Large intestine (tissue), 3 donors: ENCODE data around the gene SLC2A2. TPM values are rescaled to one million over a fixed set of nuclear protein-coding genes. Genes with fewer than 3 reads are reported as not detected.
"Not testable (repeated sequence)": the region's sequence is repeated elsewhere in the genome, so short reads cannot be mapped to it uniquely, and the experiment has no call there.

Experiments used
- DNase-seq, 2 donors: peaks; one replicate each; pipeline versions ENCODE4 v3.0.0 to v3.0.0-alpha.2; 2013
- H3K27ac ChIP-seq: one replicate; pipeline ENCODE4 v1.5.1; 2013; ENCODE audit warnings: low read length
- H3K27me3 ChIP-seq: 2 replicates; pipeline ENCODE4 v1.6.1; 2013; ENCODE audit warnings: low read length; ENCODE audit not compliant: control insufficient read depth, insufficient read depth
- H3K36me3 ChIP-seq: 2 replicates; pipeline ENCODE4 v1.6.1; 2013; ENCODE audit warnings: low read length; ENCODE audit not compliant: control insufficient read depth, insufficient read depth
- H3K4me1 ChIP-seq: one replicate; pipeline ENCODE4 v1.6.1; 2013; ENCODE audit warnings: low read length; ENCODE audit not compliant: control insufficient read depth, insufficient read depth
- H3K4me3 ChIP-seq: one replicate; pipeline ENCODE4 v1.5.1; 2013; ENCODE audit warnings: low read length
- H3K9me3 ChIP-seq: one replicate; pipeline ENCODE4 v1.6.1; 2013; ENCODE audit warnings: mild to moderate bottlenecking, low read depth, low read length, moderate library complexity; ENCODE audit not compliant: control insufficient read depth
- WGBS: methylation state at CpG from one replicate; pipeline ENCODE4 v1.1.5; 2013; ENCODE audit warnings: low lambda C conversion rate; ENCODE audit not compliant: insufficient coverage; 5-methylcytosine and 5-hydroxymethylcytosine counted together
- polyA plus RNA-seq: library from polyadenylated mRNA; unstranded; fragments of 120-200 nt; gene quantifications from one replicate; pipeline ENCODE4 v1.2.1, GENCODE V29; 2013

Gene SLC2A2
- polyA plus RNA-seq, 1 donor = 202 TPM

GRCh38 chr3:170972917-170973316 is 53.6 kb downstream of the SLC2A2 start:
- H3K4me1 ChIP-seq = peaks cover 20% of the 10 kb centered on the region
- not testable (repeated sequence) for H3K36me3 ChIP-seq, DNase-seq

GRCh38 chr3:170967126-170967525 is 59.4 kb downstream of the SLC2A2 start:
- H3K27me3 ChIP-seq = no peaks in the 10 kb centered on the region
- H3K27ac ChIP-seq = peak overlapping the region; percentile 44
- H3K36me3 ChIP-seq = no peaks in the 10 kb centered on the region
- peaks cover 15% of the 10 kb centered on the region for H3K4me1 ChIP-seq
- H3K4me3 ChIP-seq = no peak overlapping the region
- no peaks in the 10 kb centered on the region for H3K9me3 ChIP-seq
- DNase-seq = no peak
- no CpG with 5 or more reads among the region's 1 CpG for WGBS

More at GRCh38 chr3:170972917-170973316, 53.6 kb downstream of the SLC2A2 start:
- H3K4me3 ChIP-seq, H3K9me3 ChIP-seq, H3K27ac ChIP-seq, H3K27me3 ChIP-seq: not testable (repeated sequence)

GRCh38 chr3:170966495-170966894 is 60.0 kb downstream of the SLC2A2 start:
- H3K36me3 ChIP-seq = no peaks in the 10 kb centered on the region
- WGBS = no CpG with 5 or more reads among the region's 1 CpG
- peak overlapping the region; percentile 37 for H3K27ac ChIP-seq
- no peak overlapping the region for H3K4me3 ChIP-seq
- DNase-seq = peak in 1 of 2 donors; percentile 70
- H3K4me1 ChIP-seq = peaks cover 15% of the 10 kb centered on the region
- H3K27me3 ChIP-seq = no peaks in the 10 kb centered on the region
- H3K9me3 ChIP-seq = no peaks in the 10 kb centered on the region

- DNase-seq = peak in 1 of 2 donors; percentile 46
- H3K9me3 ChIP-seq = no peaks in the 10 kb centered on the region
- no peaks in the 10 kb centered on the region for H3K36me3 ChIP-seq
- H3K4me3 ChIP-seq = no peak overlapping the region
- H3K27ac ChIP-seq = peak overlapping the region; percentile 59
- no peaks in the 10 kb centered on the region for H3K27me3 ChIP-seq
- H3K4me1 ChIP-seq = peaks cover 15% of the 10 kb centered on the region
Observed at GRCh38 chr3:170962411-170962810, 64.1 kb downstream of the SLC2A2 start.

GRCh38 chr3:170961616-170962400 is 64.7 kb downstream of the SLC2A2 start:
- peak overlapping the region; percentile 59 for H3K27ac ChIP-seq
- peaks cover 10% of the 10 kb centered on the region for H3K4me1 ChIP-seq
- no peaks in the 10 kb centered on the region for H3K27me3 ChIP-seq
- no peaks in the 10 kb centered on the region for H3K9me3 ChIP-seq
- WGBS = 14% methylated on average over 4 of the region's 4 CpGs
- H3K36me3 ChIP-seq = no peaks in the 10 kb centered on the region
- peak in 1 of 2 donors; percentile 75 for DNase-seq
- H3K4me3 ChIP-seq = no peak overlapping the region

GRCh38 chr3:170959457-170959856 is 67.1 kb downstream of the SLC2A2 start:
- peaks cover 2% of the 10 kb centered on the region for H3K4me1 ChIP-seq
- no peak overlapping the region for H3K4me3 ChIP-seq
- no peaks in the 10 kb centered on the region for H3K9me3 ChIP-seq
- 100% methylated on average over 1 of the region's 1 CpG for WGBS
- H3K27me3 ChIP-seq = no peaks in the 10 kb centered on the region
- no peaks in the 10 kb centered on the region for H3K36me3 ChIP-seq
- no peak overlapping the region for H3K27ac ChIP-seq
- DNase-seq = no peak

- Histone ChIP-seq H3K27ac (no peak overlapping the region), H3K36me3 (no peaks in the 10 kb centered on the region), H3K4me1 (no peaks in the 10 kb centered on the region), H3K4me3 (no peak overlapping the region), H3K27me3 (no peaks in the 10 kb centered on the region), H3K9me3 (no peaks in the 10 kb centered on the region)
- no peak for DNase-seq
Observed at GRCh38 chr3:170956647-170957046, 69.9 kb downstream of the SLC2A2 start.

GRCh38 chr3:170953736-170954135 is 72.8 kb downstream of the SLC2A2 start:
- Histone ChIP-seq H3K9me3 (no peaks in the 10 kb centered on the region), H3K4me3 (no peak overlapping the region), H3K36me3 (no peaks in the 10 kb centered on the region), H3K27ac (no peak overlapping the region), H3K27me3 (no peaks in the 10 kb centered on the region), H3K4me1 (no peaks in the 10 kb centered on the region)
- DNase-seq = no peak
- 84% methylated on average over 3 of the region's 12 CpGs for WGBS

GRCh38 chr3:170953229-170953628 is 73.3 kb downstream of the SLC2A2 start:
- no peak for DNase-seq
- H3K27me3 ChIP-seq = no peaks in the 10 kb centered on the region
- no peak overlapping the region for H3K27ac ChIP-seq
- H3K9me3 ChIP-seq = no peaks in the 10 kb centered on the region
- WGBS = no CpG with 5 or more reads among the region's 13 CpGs
- H3K4me3 ChIP-seq = no peak overlapping the region
- no peaks in the 10 kb centered on the region for H3K36me3 ChIP-seq
- no peaks in the 10 kb centered on the region for H3K4me1 ChIP-seq

- Histone ChIP-seq H3K27ac (no peak overlapping the region), H3K9me3 (peaks cover 11% of the 10 kb centered on the region), H3K27me3 (no peaks in the 10 kb centered on the region), H3K36me3 (no peaks in the 10 kb centered on the region), H3K4me3 (no peak overlapping the region), H3K4me1 (no peaks in the 10 kb centered on the region)
- WGBS = 100% methylated on average over 1 of the region's 2 CpGs
- no peak for DNase-seq
Observed at GRCh38 chr3:170949211-170949610, 77.3 kb downstream of the SLC2A2 start.
